H1 (cell line): ENCODE measurements around the gene CRTC2. TPM values are rescaled to one million over a fixed set of nuclear protein-coding genes. Genes with fewer than 3 reads are reported as not detected.

Experiments used
- ATF3 ChIP-seq: IDR thresholded peaks from 2 replicates; pipeline ENCODE4 v1.6.1; 2011; ENCODE audit warnings: low read depth, mild to moderate bottlenecking, low read length; ENCODE audit not compliant: insufficient read depth
- CTBP2 ChIP-seq: IDR thresholded peaks from 2 replicates; pipeline ENCODE4 v1.7.0; 2011; ENCODE audit warnings: borderline replicate concordance, mild to moderate bottlenecking, moderate library complexity, mixed read lengths, low read length; ENCODE audit not compliant: insufficient read depth, insufficient read length
- E2F6 ChIP-seq: IDR thresholded peaks from 2 replicates; pipeline ENCODE4 v1.6.1; 2012; ENCODE audit warnings: inconsistent platforms
- EGR1 ChIP-seq: IDR thresholded peaks from 2 replicates; pipeline ENCODE4 v1.6.1; 2011; ENCODE audit warnings: low read depth, low read length, borderline replicate concordance
- KDM4A ChIP-seq: IDR thresholded peaks from one replicate; pipeline ENCODE4 v1.7.1; 2012; ENCODE audit warnings: low read depth, mild to moderate bottlenecking, moderate library complexity, low read length, inconsistent platforms; ENCODE audit not compliant: severe bottlenecking
- KDM5A ChIP-seq: fragments of 200-600 bp; IDR thresholded peaks from 2 replicates; pipeline ENCODE4 v1.7.1; 2012; ENCODE audit warnings: mild to moderate bottlenecking, low read length, inconsistent platforms, mixed read lengths
- MAX ChIP-seq: IDR thresholded peaks from 2 replicates; pipeline ENCODE4 v1.6.1; 2012; ENCODE audit warnings: inconsistent platforms
- RFX5 ChIP-seq: IDR thresholded peaks from 2 replicates; pipeline ENCODE4 v1.6.1; 2011; ENCODE audit warnings: low read depth, low read length, improper control_type of control experiment, borderline replicate concordance
- TAF7 ChIP-seq: optimal IDR thresholded peaks from 2 replicates; pipeline ENCODE3; 2011; ENCODE audit warnings: low read depth, mild to moderate bottlenecking, inconsistent platforms, low read length, moderate library complexity, borderline replicate concordance
- USF2 ChIP-seq: IDR thresholded peaks from 2 replicates; pipeline ENCODE4 v1.6.1; 2011; ENCODE audit warnings: low read length, improper control_type of control experiment
- polyA plus RNA-seq, 7 experiments: library from polyadenylated mRNA; depleted of rRNA in 3 of 7; stranded (reverse) in 5 of 7; unstranded in 2 of 7; fragments of >200 nt in 5 of 7; fragments of 200-250 nt in 2 of 7; gene quantifications; 1 replicate in 5 of 7; 2 replicates in 1 of 7; 4 replicates in 1 of 7; pipeline versions ENCODE4 v1.2.1 to v1.2.3, GENCODE V29; 2011 to 2013; ENCODE audit warnings: missing spikeins in 2 of 7, mixed read lengths in 2 of 7
- total RNA-seq: library from RNA; stranded (reverse); fragmentation: NEBNext Ultra II Directional; extraction: Animal tissue kit (Norgen Biotek cat#: 25700); gene quantifications from 2 replicates; pipeline ENCODE4 v1.2.1, GENCODE V29; 2021

CRTC2 gene
- total and polyA plus RNA-seq, 2 of the 8 experiments (the other 6 are each of a cell fraction or from before 2014, with no cell fraction given): 28.6 to 34.3 TPM

GRCh38 chr1:153968000-153968363 lies 9.6 kb upstream of the CRTC2 start (continued):
- TF ChIP-seq ATF3: no peak
- TF ChIP-seq RFX5: no peak
- no peak for TF ChIP-seq MAX
- no peak; the same call in 1 of the 2 replicates for TF ChIP-seq KDM5A
- peak; percentile 13 for TF ChIP-seq KDM4A
- TF ChIP-seq EGR1: no peak
- TF ChIP-seq USF2: no peak
- peak; percentile 36 for TF ChIP-seq TAF7
- TF ChIP-seq CTBP2: no peak
- no peak for TF ChIP-seq E2F6
